ENCODE results near the gene MID1. TPM values are rescaled to one million over a fixed set of nuclear protein-coding genes. Genes with fewer than 3 reads are reported as not detected.

The MID1 gene
- total RNA-seq, 1 donor from 2014 or later: 3.4 TPM

- H3K4me3 ChIP-seq (ENCODE audit: low read depth, low read length): no peak overlapping the region
- TF ChIP-seq, protein P1, sequence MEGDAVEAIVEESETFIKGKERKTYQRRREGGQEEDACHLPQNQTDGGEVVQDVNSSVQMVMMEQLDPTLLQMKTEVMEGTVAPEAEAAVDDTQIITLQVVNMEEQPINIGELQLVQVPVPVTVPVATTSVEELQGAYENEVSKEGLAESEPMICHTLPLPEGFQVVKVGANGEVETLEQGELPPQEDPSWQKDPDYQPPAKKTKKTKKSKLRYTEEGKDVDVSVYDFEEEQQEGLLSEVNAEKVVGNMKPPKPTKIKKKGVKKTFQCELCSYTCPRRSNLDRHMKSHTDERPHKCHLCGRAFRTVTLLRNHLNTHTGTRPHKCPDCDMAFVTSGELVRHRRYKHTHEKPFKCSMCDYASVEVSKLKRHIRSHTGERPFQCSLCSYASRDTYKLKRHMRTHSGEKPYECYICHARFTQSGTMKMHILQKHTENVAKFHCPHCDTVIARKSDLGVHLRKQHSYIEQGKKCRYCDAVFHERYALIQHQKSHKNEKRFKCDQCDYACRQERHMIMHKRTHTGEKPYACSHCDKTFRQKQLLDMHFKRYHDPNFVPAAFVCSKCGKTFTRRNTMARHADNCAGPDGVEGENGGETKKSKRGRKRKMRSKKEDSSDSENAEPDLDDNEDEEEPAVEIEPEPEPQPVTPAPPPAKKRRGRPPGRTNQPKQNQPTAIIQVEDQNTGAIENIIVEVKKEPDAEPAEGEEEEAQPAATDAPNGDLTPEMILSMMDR (IDR thresholded peaks at IDR 0.05; ENCODE audit: insufficient read depth, low read length, severe bottlenecking): no peak
- no peaks in the 10 kb centered on the region for H3K27me3 ChIP-seq (ENCODE audit: control insufficient read depth, insufficient read depth, low read length)
- no peak for FAIRE-seq
- DNase-seq (ENCODE audit: low read depth): no peak
- H3K36me3 ChIP-seq (ENCODE audit: control insufficient read depth, insufficient read depth, low read length): no peaks in the 10 kb centered on the region
Measured at GRCh38 chrX:10607233-10607632, 13.2 kb downstream of the MID1 start.

DNA sequence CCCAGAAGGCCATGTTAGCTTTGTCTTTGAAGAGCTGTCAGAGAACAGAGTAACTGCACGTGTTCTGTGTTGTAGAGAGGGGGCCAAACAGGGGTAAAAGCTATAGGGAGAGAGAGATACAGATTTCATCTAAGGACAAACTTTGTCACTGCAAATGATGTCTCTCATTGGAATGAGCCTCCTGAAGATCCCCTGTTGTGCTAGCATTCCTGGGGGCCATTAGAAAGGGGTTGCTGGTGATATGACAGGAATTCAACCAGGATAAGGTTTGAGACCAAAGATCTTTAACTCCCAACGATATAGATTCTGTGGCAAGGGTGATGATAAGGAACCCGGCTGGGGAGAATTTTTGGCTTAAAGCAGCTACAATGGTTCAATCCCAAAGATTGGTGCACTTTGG lies 16.8 kb downstream of the MID1 start:
- DNase-seq (ENCODE audit: low read depth) (no peak), FAIRE-seq (no peak)
- TF ChIP-seq, protein P1 (IDR thresholded peaks at IDR 0.05; ENCODE audit: insufficient read depth, low read length, severe bottlenecking): no peak
- Histone ChIP-seq H3K27me3 (ENCODE audit: control insufficient read depth, insufficient read depth, low read length) (no peaks in the 10 kb centered on the region), H3K4me3 (ENCODE audit: low read depth, low read length) (no peak overlapping the region), H3K36me3 (ENCODE audit: control insufficient read depth, insufficient read depth, low read length) (no peaks in the 10 kb centered on the region)

GRCh38 chrX:10602646-10603045 lies 17.7 kb downstream of the MID1 start:
- TF ChIP-seq, protein P1 (IDR thresholded peaks at IDR 0.05; ENCODE audit: insufficient read depth, low read length, severe bottlenecking): no peak
- FAIRE-seq (no peak), DNase-seq (ENCODE audit: low read depth) (peak; percentile 44)
- Histone ChIP-seq H3K36me3 (ENCODE audit: control insufficient read depth, insufficient read depth, low read length) (no peaks in the 10 kb centered on the region), H3K4me3 (ENCODE audit: low read depth, low read length) (no peak overlapping the region), H3K27me3 (ENCODE audit: control insufficient read depth, insufficient read depth, low read length) (no peaks in the 10 kb centered on the region)

DNA sequence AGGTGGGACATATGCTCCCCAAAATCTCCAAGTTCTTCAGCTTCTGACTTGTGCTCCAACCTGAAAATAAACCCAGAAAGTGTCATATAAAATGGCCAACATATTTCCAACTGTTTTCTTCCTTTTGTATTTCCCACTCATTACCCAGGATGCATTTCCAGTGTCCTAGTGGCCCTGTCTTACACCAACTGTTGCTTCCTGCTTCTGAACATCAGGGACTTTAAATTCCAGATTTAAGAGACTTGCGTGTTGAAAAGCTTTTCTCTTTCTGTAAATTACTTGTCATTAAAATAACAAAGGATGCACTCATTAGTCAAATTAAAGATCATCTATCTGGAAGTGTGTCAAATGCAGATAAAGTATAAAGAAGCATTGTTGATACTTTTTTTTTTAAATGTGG lies 19.9 kb downstream of the MID1 start:
- FAIRE-seq (no peak), DNase-seq (ENCODE audit: low read depth) (no peak)
- H3K36me3 ChIP-seq (ENCODE audit: control insufficient read depth, insufficient read depth, low read length): no peaks in the 10 kb centered on the region
- TF ChIP-seq, protein P1 (IDR thresholded peaks at IDR 0.05; ENCODE audit: insufficient read depth, low read length, severe bottlenecking): no peak
- no peak overlapping the region for H3K4me3 ChIP-seq (ENCODE audit: low read depth, low read length)
- no peaks in the 10 kb centered on the region for H3K27me3 ChIP-seq (ENCODE audit: control insufficient read depth, insufficient read depth, low read length)

- no peaks in the 10 kb centered on the region for H3K27me3 ChIP-seq (ENCODE audit: control insufficient read depth, insufficient read depth, low read length)
- DNase-seq (ENCODE audit: low read depth) (no peak), FAIRE-seq (no peak)
- TF ChIP-seq, protein P1 (IDR thresholded peaks at IDR 0.05; ENCODE audit: insufficient read depth, low read length, severe bottlenecking): no peak
- no peak overlapping the region for H3K4me3 ChIP-seq (ENCODE audit: low read depth, low read length)
- H3K36me3 ChIP-seq (ENCODE audit: control insufficient read depth, insufficient read depth, low read length): no peaks in the 10 kb centered on the region
Measured at GRCh38 chrX:10598540-10598939, 21.8 kb downstream of the MID1 start.

DNA sequence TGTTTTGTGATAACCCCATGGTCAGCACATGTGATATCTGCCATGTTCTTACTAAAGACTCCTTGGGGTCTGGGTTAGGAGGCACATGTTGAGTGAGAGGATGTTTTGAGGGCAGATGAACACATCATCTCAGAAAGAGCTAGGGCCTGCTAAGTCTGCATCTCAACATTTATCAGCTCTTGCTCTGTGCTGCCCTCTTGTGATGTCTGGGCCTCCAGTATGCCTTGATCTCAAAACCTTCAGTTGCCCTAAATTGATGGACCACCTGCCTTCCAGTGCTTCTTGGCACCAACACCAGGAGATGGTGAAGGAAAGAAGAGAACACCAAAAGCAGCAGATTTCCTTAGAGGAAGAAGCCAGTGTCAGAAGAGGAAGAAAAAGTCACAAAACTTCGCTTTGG lies 22.5 kb downstream of the MID1 start:
- no peak for FAIRE-seq

More for the DNA sequence above, 22.5 kb downstream of the MID1 start:
- DNase-seq (ENCODE audit: low read depth): peak; percentile 27
- no peak overlapping the region for H3K4me3 ChIP-seq (ENCODE audit: low read depth, low read length)
- TF ChIP-seq, protein P1 (IDR thresholded peaks at IDR 0.05; ENCODE audit: insufficient read depth, low read length, severe bottlenecking): peak; percentile 58
- no peaks in the 10 kb centered on the region for H3K27me3 ChIP-seq (ENCODE audit: control insufficient read depth, insufficient read depth, low read length)
- no peaks in the 10 kb centered on the region for H3K36me3 ChIP-seq (ENCODE audit: control insufficient read depth, insufficient read depth, low read length)
